Measurements from ENCODE around the gene LRRK2.
A peak's percentile ranks its signal among the peaks of the same experiment; 100 is the strongest.
"Not testable (repeated sequence)": the region's sequence is repeated elsewhere in the genome, so short reads cannot be mapped to it uniquely, and the experiment has no call there.

The LRRK2 gene

GRCh38 chr12:40208707-40209446, 15.9 kb upstream of the LRRK2 start:
- Histone ChIP-seq H3K4me3 (ENCODE audit: low read depth, low read length) (no peak overlapping the region), H3K27ac (no peak overlapping the region), H3K9me3 (ENCODE audit: control insufficient read depth, low read length) (peaks cover 6% of the 10 kb centered on the region), H3K4me2 (ENCODE audit: low read length) (no peak overlapping the region), H3K9ac (no peak overlapping the region), H3K4me1 (peaks cover 5% of the 10 kb centered on the region), H3K27me3 (ENCODE audit: control insufficient read depth, insufficient read depth, low read length) (no peaks in the 10 kb centered on the region), H2AFZ (peak overlapping the region; percentile 1), H3K36me3 (ENCODE audit: control insufficient read depth, insufficient read depth, low read length) (no peaks in the 10 kb centered on the region), H3K79me2 (no peaks in the 10 kb centered on the region)
- TF ChIP-seq CTCF (IDR thresholded peaks at IDR 0.05), result no peak

- no peak overlapping the region for H3K4me3 ChIP-seq (ENCODE audit: low read depth, low read length)
- peaks cover 6% of the 10 kb centered on the region for H3K9me3 ChIP-seq (ENCODE audit: control insufficient read depth, low read length)
- TF ChIP-seq CTCF (IDR thresholded peaks at IDR 0.05), result no peak
- H3K4me2 ChIP-seq (ENCODE audit: low read length), result no peak overlapping the region
- no peak overlapping the region for H3K9ac ChIP-seq
- H3K27me3 ChIP-seq (ENCODE audit: control insufficient read depth, insufficient read depth, low read length), result no peaks in the 10 kb centered on the region
- peak overlapping the region; percentile 13 for H2AFZ ChIP-seq
- H3K4me1 ChIP-seq, result peaks cover 5% of the 10 kb centered on the region
- H3K36me3 ChIP-seq (ENCODE audit: control insufficient read depth, insufficient read depth, low read length), result no peaks in the 10 kb centered on the region
- H3K27ac ChIP-seq, result no peak overlapping the region
- no peaks in the 10 kb centered on the region for H3K79me2 ChIP-seq
These were observed 14.9 kb upstream of the LRRK2 start for GRCh38 chr12:40209886-40210285.

GRCh38 chr12:40211186-40211585, 13.6 kb upstream of the LRRK2 start:
- H3K4me1 ChIP-seq; H3K9me3 ChIP-seq (ENCODE audit: control insufficient read depth, low read length); H3K36me3 ChIP-seq (ENCODE audit: control insufficient read depth, insufficient read depth, low read length); H3K79me2 ChIP-seq; H3K4me2 ChIP-seq (ENCODE audit: low read length); H3K27me3 ChIP-seq (ENCODE audit: control insufficient read depth, insufficient read depth, low read length); H3K4me3 ChIP-seq (ENCODE audit: low read depth, low read length); H3K27ac ChIP-seq; H3K9ac ChIP-seq; H2AFZ ChIP-seq: not testable (repeated sequence)

- Histone ChIP-seq H2AFZ (no peak overlapping the region), H3K4me1 (peaks cover 4% of the 10 kb centered on the region), H3K79me2 (no peaks in the 10 kb centered on the region), H3K27me3 (ENCODE audit: control insufficient read depth, insufficient read depth, low read length) (no peaks in the 10 kb centered on the region), H3K36me3 (ENCODE audit: control insufficient read depth, insufficient read depth, low read length) (no peaks in the 10 kb centered on the region), H3K9ac (no peak overlapping the region), H3K9me3 (ENCODE audit: control insufficient read depth, low read length) (peaks cover 6% of the 10 kb centered on the region), H3K27ac (no peak overlapping the region), H3K4me2 (ENCODE audit: low read length) (no peak overlapping the region), H3K4me3 (ENCODE audit: low read depth, low read length) (no peak overlapping the region)
- no peak for TF ChIP-seq CTCF (IDR thresholded peaks at IDR 0.05)
These were observed 12.2 kb upstream of the LRRK2 start for GRCh38 chr12:40212566-40212965.

GRCh38 chr12:40215982-40216381, 8.8 kb upstream of the LRRK2 start:
- H3K36me3 ChIP-seq (ENCODE audit: control insufficient read depth, insufficient read depth, low read length), result no peaks in the 10 kb centered on the region
- peaks cover 6% of the 10 kb centered on the region for H3K9me3 ChIP-seq (ENCODE audit: control insufficient read depth, low read length)
- H3K4me3 ChIP-seq (ENCODE audit: low read depth, low read length), result no peak overlapping the region
- no peaks in the 10 kb centered on the region for H3K27me3 ChIP-seq (ENCODE audit: control insufficient read depth, insufficient read depth, low read length)
- no peak overlapping the region for H3K27ac ChIP-seq
- H2AFZ ChIP-seq, result no peak overlapping the region
- no peak overlapping the region for H3K4me2 ChIP-seq (ENCODE audit: low read length)
- no peaks in the 10 kb centered on the region for H3K4me1 ChIP-seq
- TF ChIP-seq CTCF (IDR thresholded peaks at IDR 0.05), result no peak
- H3K79me2 ChIP-seq, result no peaks in the 10 kb centered on the region
- no peak overlapping the region for H3K9ac ChIP-seq
